Omental fat pad (tissue), 4 donors: ENCODE data around the gene DDX3Y. TPM values are rescaled to one million over a fixed set of nuclear protein-coding genes. Genes with fewer than 3 reads are reported as not detected.

ENCODE experiments used
- ATAC-seq: fragments of 150-250 bp; one replicate; pipeline ENCODE4 v1.9.1; 2016; ENCODE audit warnings: mild to moderate bottlenecking, moderate library complexity; ENCODE audit not compliant: low FRiP score
- DNase-seq: peaks from one replicate; pipeline ENCODE4 v3.0.0-alpha.2; 2019; ENCODE audit warnings: low spot score
- CTCF ChIP-seq, 3 donors: fragments of 450-650 bp; IDR thresholded peaks; one replicate each; pipeline ENCODE4 v1.5.1; 2016 to 2017; ENCODE audit warnings: antibody characterized with exemption in 3 of 3, mild to moderate bottlenecking in 3 of 3, moderate library complexity in 2 of 3
- total RNA-seq, 4 donors: library from RNA; depleted of rRNA; stranded (reverse); fragments of >200 nt; gene quantifications; one replicate each; pipeline ENCODE4 v1.1.0, GENCODE V29; 2016

Gene DDX3Y
- 100 to 1,000 TPM in 2 of 4 donors, under 1 TPM in 2; 0.13 to 166 (median 52.0) TPM for total RNA-seq

- DNase-seq (no peak), ATAC-seq (no peak)
- TF ChIP-seq CTCF (IDR thresholded peaks at IDR 0.05): no peak
These were observed at the start of gene DDX3Y for GRCh38 chrY:12904618-12905516. TSS of gene DDX3Y (plus strand) at chrY:12904868. CDS start at chrY:12904937, 69 bp downstream.

- no peak for DNase-seq
- TF ChIP-seq CTCF (IDR thresholded peaks at IDR 0.05): no peak
- no peak for ATAC-seq
These were observed 48.8 kb upstream of the DDX3Y start for GRCh38 chrY:12855791-12856275.

DNA sequence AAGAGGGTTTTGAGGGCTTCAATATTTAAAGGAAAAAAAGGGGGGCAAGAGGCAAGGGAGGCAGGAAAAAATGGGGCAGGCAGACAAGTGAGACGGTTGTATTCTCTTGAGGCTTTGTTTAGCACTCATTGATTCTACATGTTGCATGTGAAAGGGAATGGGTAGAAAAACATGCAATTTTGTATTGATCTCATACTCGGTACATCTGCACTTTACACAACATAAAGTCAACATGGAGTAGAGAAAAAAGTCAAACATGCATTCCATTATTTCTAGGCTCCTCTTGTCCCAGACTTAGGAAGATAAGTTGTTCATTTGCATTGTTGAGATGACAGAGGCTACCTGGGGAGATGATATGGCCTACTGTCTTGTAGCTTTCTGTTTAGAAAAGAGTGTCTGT lies 36.7 kb upstream of the DDX3Y start:
- no peak for TF ChIP-seq CTCF (IDR thresholded peaks at IDR 0.05)
- no peak for ATAC-seq
- no peak for DNase-seq

DNA sequence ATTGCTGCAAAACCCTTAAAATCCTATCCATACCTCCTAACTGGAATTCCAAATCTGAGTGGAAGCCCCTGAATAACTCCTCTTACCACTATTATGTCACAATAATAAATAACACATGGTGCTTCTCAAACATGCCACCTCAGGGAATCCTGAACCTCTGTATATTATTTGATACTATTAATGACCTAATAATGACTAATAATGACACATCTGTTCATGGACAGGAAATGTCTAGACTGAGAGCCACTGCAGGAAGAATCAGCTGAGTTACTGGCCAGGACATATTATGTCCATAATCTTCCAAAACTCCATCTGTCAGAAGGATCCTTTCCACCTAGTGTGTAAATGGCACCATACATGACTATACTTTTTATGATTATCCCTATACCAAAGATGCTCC lies 7.7 kb upstream of the DDX3Y start:
- ATAC-seq: no peak
- no peak for TF ChIP-seq CTCF (IDR thresholded peaks at IDR 0.05)

DNA sequence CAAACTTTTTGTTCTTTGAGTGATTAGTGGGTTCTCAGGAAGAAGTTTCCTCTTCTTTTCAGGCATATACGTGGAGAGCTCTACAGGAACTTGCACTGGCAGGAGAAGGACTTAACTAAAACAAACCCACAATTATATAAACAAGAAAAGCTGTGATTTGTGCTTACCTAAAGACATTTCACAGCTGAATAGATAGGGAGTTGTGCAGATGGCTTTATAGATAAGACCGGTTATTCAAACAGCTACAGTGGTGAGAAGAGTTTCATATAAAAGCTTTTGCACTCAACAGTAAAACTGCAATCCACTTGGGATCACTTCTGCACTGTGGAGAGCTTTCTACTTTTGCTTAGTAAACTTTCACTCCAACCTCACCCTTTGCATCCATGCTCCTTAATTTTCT lies 6.1 kb upstream of the DDX3Y start:
- no peak for ATAC-seq
- no peak for TF ChIP-seq CTCF (IDR thresholded peaks at IDR 0.05)
- no peak for DNase-seq

More for the DNA sequence above, 7.7 kb upstream of the DDX3Y start:
- DNase-seq: no peak

DNA sequence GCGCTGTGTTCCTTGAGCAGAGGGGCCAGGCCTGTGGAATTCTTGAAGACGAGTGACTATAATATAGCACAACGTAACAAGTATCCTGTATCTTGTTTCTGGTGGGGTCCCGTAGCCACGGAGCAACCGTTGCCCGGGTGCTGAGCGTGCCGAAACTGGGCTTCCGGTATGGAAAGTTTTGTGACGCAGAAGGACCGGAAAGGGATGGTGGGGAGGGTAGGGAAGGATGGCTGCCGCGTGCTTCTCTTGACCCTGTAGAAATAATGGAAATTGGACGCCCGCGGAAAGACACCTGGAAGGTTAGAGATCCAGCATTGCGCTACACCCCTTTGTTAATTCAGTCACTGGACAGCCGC lies 827 bp downstream of the DDX3Y start:
- TF ChIP-seq CTCF (IDR thresholded peaks at IDR 0.05): no peak
- no peak for ATAC-seq
- no peak for DNase-seq

DNA sequence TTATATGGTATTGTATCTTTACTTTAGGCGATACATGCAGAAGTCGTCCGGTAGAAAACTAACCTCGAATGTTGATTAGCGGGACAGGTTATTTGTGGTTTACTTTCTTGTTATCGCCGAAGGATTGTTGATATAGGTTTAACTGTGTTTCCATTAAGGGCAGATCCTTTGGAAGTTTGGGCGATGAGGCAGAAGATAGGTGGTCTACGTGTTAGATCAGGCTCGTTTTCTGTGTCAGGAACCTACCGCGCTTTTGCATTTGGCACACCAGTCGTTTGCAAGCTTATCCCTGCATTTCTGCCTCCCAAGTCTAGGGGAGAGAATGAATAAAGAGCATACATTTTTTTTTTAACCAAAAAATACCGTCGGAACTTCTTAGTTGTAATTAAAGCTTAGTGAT lies 1.2 kb downstream of the DDX3Y start:
- ATAC-seq: no peak
- no peak for DNase-seq
- no peak for TF ChIP-seq CTCF (IDR thresholded peaks at IDR 0.05)
